GM18499 (cell line): ENCODE measurements around the gene ADAMTSL2.

Experiments used
- ATAC-seq: cut with Tn5 transposase; IDR thresholded peaks from one replicate; pipeline ENCODE4 v1.9.1; 2021; ENCODE audit warnings: moderate number of reproducible peaks; ENCODE audit not compliant: insufficient read depth, unreplicated experiment

Gene ADAMTSL2

GRCh38 chr9:133529874-133530273 lies 4.6 kb upstream of the ADAMTSL2 start:
- no peak for ATAC-seq

- no peak for ATAC-seq
Observed at GRCh38 chr9:133531293-133531692, 3.2 kb upstream of the ADAMTSL2 start.

- no peak for ATAC-seq
Observed at GRCh38 chr9:133532937-133533668, 1.4 kb upstream of the ADAMTSL2 start.

- no peak for ATAC-seq
Observed at GRCh38 chr9:133533857-133534256, 647 bp upstream of the ADAMTSL2 start.

GRCh38 chr9:133535306-133535877 lies 888 bp downstream of the ADAMTSL2 start:
- ATAC-seq: no peak

GRCh38 chr9:133536080-133536479 lies 1.6 kb downstream of the ADAMTSL2 start:
- no peak for ATAC-seq

GRCh38 chr9:133536536-133536935 lies 2.0 kb downstream of the ADAMTSL2 start:
- no peak for ATAC-seq

GRCh38 chr9:133537257-133537656 lies 2.8 kb downstream of the ADAMTSL2 start:
- no peak for ATAC-seq

GRCh38 chr9:133538176-133538575 lies 3.7 kb downstream of the ADAMTSL2 start:
- no peak for ATAC-seq

GRCh38 chr9:133538851-133539833 lies 4.6 kb downstream of the ADAMTSL2 start:
- no peak for ATAC-seq

- ATAC-seq: no peak
Observed at GRCh38 chr9:133539991-133540697, 5.6 kb downstream of the ADAMTSL2 start.

- ATAC-seq: no peak
Observed at GRCh38 chr9:133540698-133541025, 6.2 kb downstream of the ADAMTSL2 start.

- no peak for ATAC-seq
Observed at GRCh38 chr9:133542002-133542401, 7.5 kb downstream of the ADAMTSL2 start.

GRCh38 chr9:133543772-133544467 lies 9.4 kb downstream of the ADAMTSL2 start:
- no peak for ATAC-seq

- ATAC-seq: no peak
Observed at GRCh38 chr9:133545494-133546286, 11.2 kb downstream of the ADAMTSL2 start.

GRCh38 chr9:133546287-133546680 lies 11.8 kb downstream of the ADAMTSL2 start:
- no peak for ATAC-seq

- no peak for ATAC-seq
Observed at GRCh38 chr9:133547116-133547515, 12.6 kb downstream of the ADAMTSL2 start.

- ATAC-seq: no peak
Observed at GRCh38 chr9:133551446-133551845, 16.9 kb downstream of the ADAMTSL2 start.

- ATAC-seq: no peak
Observed at GRCh38 chr9:133552236-133552635, 17.7 kb downstream of the ADAMTSL2 start.
